CD14-positive monocyte (primary cell): Measurements from ENCODE around the gene CHST6. TPM values are rescaled to one million over a fixed set of nuclear protein-coding genes. Genes with fewer than 3 reads are reported as not detected.
A peak's percentile ranks its signal among the peaks of the same experiment; 100 is the strongest.

Experiments
- DNase-seq, 3 donors: peaks; one replicate each; pipeline ENCODE4 v3.0.0-alpha.2; 2011 to 2022
- H2AFZ ChIP-seq: 2 replicates; pipeline ENCODE4 v1.6.0; 2012; ENCODE audit warnings: mild to moderate bottlenecking, low read depth, low read length, inconsistent platforms; ENCODE audit not compliant: insufficient read depth, poor library complexity, severe bottlenecking
- H3K27ac ChIP-seq, 2 donors: 1 replicate in 1 of 2; 2 replicates in 1 of 2; pipeline ENCODE4 v1.5.1; 2012 to 2013; ENCODE audit warnings: low read length in 2 of 2, control low read depth in 1 of 2, inconsistent platforms in 1 of 2, low read depth in 1 of 2, mild to moderate bottlenecking in 1 of 2
- H3K27me3 ChIP-seq, 2 donors: one replicate each; pipeline versions ENCODE4 v1.6.0 to v1.6.1; 2011 to 2013; ENCODE audit warnings: low read length in 2 of 2; ENCODE audit not compliant: control insufficient read depth in 2 of 2, insufficient read depth in 2 of 2
- H3K36me3 ChIP-seq, 2 donors: replicated peaks in 1 of 2; 1 replicate in 1 of 2; 2 replicates in 1 of 2; pipeline versions ENCODE4 v1.5.1 to v1.6.1; 2012 to 2013; ENCODE audit warnings: low read length in 2 of 2, control low read depth in 1 of 2, inconsistent platforms in 1 of 2, mild to moderate bottlenecking in 1 of 2; ENCODE audit not compliant: insufficient read depth in 2 of 2, control insufficient read depth in 1 of 2
- H3K4me1 ChIP-seq, 2 donors: 1 replicate in 1 of 2; 2 replicates in 1 of 2; pipeline versions ENCODE4 v1.5.1 to v1.6.1; 2012 to 2013; ENCODE audit warnings: low read length in 2 of 2, control low read depth in 1 of 2, inconsistent platforms in 1 of 2, mild to moderate bottlenecking in 1 of 2, moderate library complexity in 1 of 2; ENCODE audit not compliant: insufficient read depth in 2 of 2, control insufficient read depth in 1 of 2
- H3K4me2 ChIP-seq: replicated peaks from 2 replicates; pipeline ENCODE3; 2012; ENCODE audit warnings: low read length, moderate library complexity, mild to moderate bottlenecking; ENCODE audit not compliant: poor library complexity, severe bottlenecking; ENCODE audit errors: extremely low read depth
- H3K4me3 ChIP-seq, 3 experiments: fragments of 200-600 bp in 1 of 3; sonication (generic) in 1 of 3; replicated peaks in 1 of 3; 1 replicate in 2 of 3; 2 replicates in 1 of 3; pipeline ENCODE4 v1.5.1; 2011 to 2013; ENCODE audit warnings: low read length in 3 of 3, mild to moderate bottlenecking in 3 of 3, control low read depth in 2 of 3, low read depth in 2 of 3, inconsistent platforms in 1 of 3, moderate library complexity in 1 of 3
- H3K79me2 ChIP-seq: 2 replicates; pipeline ENCODE4 v1.6.0; 2012; ENCODE audit warnings: mild to moderate bottlenecking, control low read depth, inconsistent platforms, low read length, moderate library complexity; ENCODE audit not compliant: insufficient read depth
- H3K9ac ChIP-seq: 2 replicates; pipeline ENCODE4 v1.6.0; 2017; ENCODE audit warnings: low read length, mild to moderate bottlenecking; ENCODE audit not compliant: insufficient read depth, poor library complexity, severe bottlenecking
- H3K9me3 ChIP-seq, 2 donors: replicated peaks in 1 of 2; 1 replicate in 1 of 2; 2 replicates in 1 of 2; pipeline versions ENCODE4 v1.5.1 to v1.6.1; 2012 to 2013; ENCODE audit warnings: low read length in 2 of 2, control low read depth in 1 of 2; ENCODE audit not compliant: control insufficient read depth in 1 of 2, insufficient read depth in 1 of 2
- H4K20me1 ChIP-seq: 2 replicates; pipeline ENCODE4 v1.6.0; 2012; ENCODE audit warnings: mild to moderate bottlenecking, low read length, control low read depth, moderate library complexity; ENCODE audit not compliant: insufficient read depth
- H3K27ac Mint-ChIP-seq, 7 donors: one replicate each; pipeline ENCODE4 v1.8.0; 2020; ENCODE audit warnings: mild to moderate bottlenecking in 7 of 7, mixed read lengths in 7 of 7, moderate library complexity in 6 of 7, inconsistent platforms in 2 of 7
- H3K27me3 Mint-ChIP-seq, 3 donors: one replicate each; pipeline ENCODE4 v1.8.0; 2021 to 2022; ENCODE audit warnings: low read depth in 3 of 3, mild to moderate bottlenecking in 3 of 3, mixed read lengths in 3 of 3, moderate library complexity in 3 of 3, inconsistent platforms in 1 of 3
- H3K36me3 Mint-ChIP-seq, 2 donors: one replicate each; pipeline ENCODE4 v1.8.0; 2020; ENCODE audit warnings: mixed read lengths in 2 of 2, inconsistent platforms in 1 of 2, mild to moderate bottlenecking in 1 of 2
- H3K4me1 Mint-ChIP-seq: one replicate; pipeline ENCODE4 v1.8.0; 2020; ENCODE audit warnings: mild to moderate bottlenecking, mixed read lengths
- H3K4me3 Mint-ChIP-seq, 2 donors: one replicate each; pipeline ENCODE4 v1.8.0; 2020; ENCODE audit warnings: mild to moderate bottlenecking in 2 of 2, mixed read lengths in 2 of 2, moderate library complexity in 1 of 2
- H3K9me3 Mint-ChIP-seq, 7 donors: one replicate each; pipeline ENCODE4 v1.8.0; 2020 to 2022; ENCODE audit warnings: mixed read lengths in 7 of 7, mild to moderate bottlenecking in 6 of 7, moderate library complexity in 6 of 7, inconsistent platforms in 2 of 7
- WGBS: methylation state at CpG from one replicate; pipeline ENCODE4 v1.1.5; 2013; ENCODE audit warnings: missing lambda C conversion rate; ENCODE audit not compliant: insufficient coverage; 5-methylcytosine and 5-hydroxymethylcytosine counted together
- intact Hi-C, 2 donors: fragments of 100-400 bp; cut with micrococcal nuclease; formaldehyde crosslinking; loops; one replicate each; pipeline versions ENCODE4 v1.15.0 to v1.15.1; 2023
- polyA plus RNA-seq, 3 donors: library from polyadenylated mRNA; depleted of rRNA in 1 of 3; unstranded in 2 of 3; stranded (reverse) in 1 of 3; fragments of 300-500 nt in 2 of 3; fragments of >200 nt in 1 of 3; fragmentation: Illumina TruSeq in 2 of 3; gene quantifications; 1 replicate in 2 of 3; 2 replicates in 1 of 3; pipeline ENCODE4 v1.2.3, GENCODE V29; 2012 to 2021
- TF ChIP-seq, protein P1 (sequence below): fragments of 200-600 bp; IDR thresholded peaks from one replicate; pipeline ENCODE4 v1.8.0; 2022; ENCODE audit warnings: antibody characterized with exemption, mild to moderate bottlenecking

Gene CHST6
- polyA plus RNA-seq, 3 donors = 0.03 TPM; not detected in 2

DNA sequence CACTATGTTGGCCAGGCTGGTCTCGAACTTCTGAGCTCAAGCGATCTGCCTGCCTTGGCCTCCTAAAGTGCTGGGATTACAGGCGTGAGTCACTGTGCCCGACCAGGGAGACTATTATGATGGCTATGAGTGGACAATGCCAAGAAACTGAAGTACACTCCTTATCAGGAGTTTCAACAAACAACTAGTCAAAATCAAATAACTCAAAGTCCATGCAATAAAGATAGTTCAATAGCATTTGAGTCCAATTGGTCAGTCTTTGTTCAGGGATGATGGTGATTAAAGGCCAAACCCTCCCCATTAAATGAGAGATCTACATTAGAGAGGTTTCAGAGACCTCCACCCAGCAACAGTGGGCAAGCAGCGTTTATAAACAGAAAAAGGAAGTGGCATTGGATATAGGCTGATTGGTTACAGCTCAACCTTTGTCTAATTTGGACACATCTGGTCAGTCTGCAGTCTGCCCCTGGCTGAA lies 32.6 kb upstream of the CHST6 start:
- no peak overlapping the region for H3K4me2 ChIP-seq
- no peaks in the 10 kb centered on the region for H3K4me1 ChIP-seq
- no peaks in the 10 kb centered on the region for H3K36me3 Mint-ChIP-seq
- no peaks in the 10 kb centered on the region for H3K36me3 ChIP-seq
- H3K4me3 ChIP-seq = no peak overlapping the region
- no peak overlapping the region for H3K4me3 Mint-ChIP-seq
- H3K9ac ChIP-seq = no peak overlapping the region
- no peaks in the 10 kb centered on the region for H4K20me1 ChIP-seq
- TF ChIP-seq, protein P1, sequence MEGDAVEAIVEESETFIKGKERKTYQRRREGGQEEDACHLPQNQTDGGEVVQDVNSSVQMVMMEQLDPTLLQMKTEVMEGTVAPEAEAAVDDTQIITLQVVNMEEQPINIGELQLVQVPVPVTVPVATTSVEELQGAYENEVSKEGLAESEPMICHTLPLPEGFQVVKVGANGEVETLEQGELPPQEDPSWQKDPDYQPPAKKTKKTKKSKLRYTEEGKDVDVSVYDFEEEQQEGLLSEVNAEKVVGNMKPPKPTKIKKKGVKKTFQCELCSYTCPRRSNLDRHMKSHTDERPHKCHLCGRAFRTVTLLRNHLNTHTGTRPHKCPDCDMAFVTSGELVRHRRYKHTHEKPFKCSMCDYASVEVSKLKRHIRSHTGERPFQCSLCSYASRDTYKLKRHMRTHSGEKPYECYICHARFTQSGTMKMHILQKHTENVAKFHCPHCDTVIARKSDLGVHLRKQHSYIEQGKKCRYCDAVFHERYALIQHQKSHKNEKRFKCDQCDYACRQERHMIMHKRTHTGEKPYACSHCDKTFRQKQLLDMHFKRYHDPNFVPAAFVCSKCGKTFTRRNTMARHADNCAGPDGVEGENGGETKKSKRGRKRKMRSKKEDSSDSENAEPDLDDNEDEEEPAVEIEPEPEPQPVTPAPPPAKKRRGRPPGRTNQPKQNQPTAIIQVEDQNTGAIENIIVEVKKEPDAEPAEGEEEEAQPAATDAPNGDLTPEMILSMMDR = no peak
- no peak overlapping the region for H2AFZ ChIP-seq
- peaks cover 0 to 6% (median 1%) of the 10 kb centered on the region in 3 donors for H3K27me3 Mint-ChIP-seq
- H3K9me3 ChIP-seq = no peaks in the 10 kb centered on the region
- H3K27me3 ChIP-seq = no peaks in the 10 kb centered on the region
- peaks cover 1 to 8% (median 5%) of the 10 kb centered on the region in 7 donors for H3K9me3 Mint-ChIP-seq
- intact Hi-C loops = no loop called here
- no peak overlapping the region for H3K27ac ChIP-seq
- peak overlapping the region in 1 of 7 donors; percentile 45 for H3K27ac Mint-ChIP-seq
- no peaks in the 10 kb centered on the region for H3K4me1 Mint-ChIP-seq
- DNase-seq = no peak
- H3K79me2 ChIP-seq = no peaks in the 10 kb centered on the region
- 100% methylated on average over 1 of the region's 5 CpGs for WGBS

DNA sequence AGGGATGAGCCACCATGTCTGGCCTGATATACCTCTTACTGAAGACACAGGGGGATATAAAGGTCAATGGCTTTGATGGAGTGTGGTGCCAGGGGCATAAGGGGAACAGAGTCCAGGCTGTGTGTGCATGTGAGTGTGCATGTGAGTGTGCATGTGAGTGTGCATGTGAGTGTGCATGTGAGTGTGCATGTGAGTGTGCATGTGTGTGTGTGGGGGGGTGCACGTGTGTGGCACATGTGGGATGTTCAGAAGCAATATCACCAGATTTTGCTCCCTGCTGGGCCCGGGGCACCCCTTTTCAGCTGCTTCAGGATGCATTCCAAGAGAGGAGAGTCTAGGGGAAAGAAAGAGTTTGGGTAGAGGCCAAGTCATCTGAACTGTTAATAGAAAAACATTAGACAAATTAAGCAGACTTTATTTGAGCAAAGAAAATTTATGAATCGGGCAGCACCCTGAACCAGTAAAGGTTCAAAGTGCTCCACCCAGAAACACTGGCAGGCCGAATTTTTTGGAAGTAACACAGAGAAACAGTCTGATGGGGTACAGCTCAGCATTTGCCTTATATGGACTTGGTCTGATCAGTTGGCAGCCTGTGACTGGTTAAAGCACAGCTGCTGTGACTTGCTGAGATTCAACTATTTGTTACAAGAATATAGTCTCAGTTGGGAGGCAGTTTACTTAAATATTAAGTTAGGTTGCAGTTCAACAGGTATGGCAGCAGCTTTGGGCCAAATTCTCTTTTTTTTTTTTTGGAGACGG lies 31.0 kb upstream of the CHST6 start:
- intact Hi-C loops = no loop called here
- Histone ChIP-seq H2AFZ (no peak overlapping the region), H3K79me2 (no peaks in the 10 kb centered on the region), H3K9me3 (no peaks in the 10 kb centered on the region), H3K27ac (no peak overlapping the region), H3K27me3 (no peaks in the 10 kb centered on the region), H3K4me2 (no peak overlapping the region), H3K9ac (no peak overlapping the region), H3K4me3 (no peak overlapping the region), H4K20me1 (no peaks in the 10 kb centered on the region), H3K36me3 (no peaks in the 10 kb centered on the region), H3K4me1 (no peaks in the 10 kb centered on the region)
- TF ChIP-seq, protein P1 = no peak
- no peak overlapping the region for H3K4me3 Mint-ChIP-seq
- no peak for DNase-seq
- WGBS = 93% methylated on average over 4 of the region's 5 CpGs
- H3K9me3 Mint-ChIP-seq = peaks cover 1 to 8% (median 5%) of the 10 kb centered on the region in 7 donors
- no peaks in the 10 kb centered on the region for H3K36me3 Mint-ChIP-seq
- no peak overlapping the region for H3K27ac Mint-ChIP-seq
- H3K4me1 Mint-ChIP-seq = no peaks in the 10 kb centered on the region
- peaks cover 0 to 2% (median 0%) of the 10 kb centered on the region in 3 donors for H3K27me3 Mint-ChIP-seq
